GM21619 (cell line): ENCODE measurements around the gene MRPL4.

Source experiments
- ATAC-seq: cut with Tn5 transposase; IDR thresholded peaks from one replicate; pipeline ENCODE4 v1.9.1; 2021; ENCODE audit not compliant: unreplicated experiment

The MRPL4 gene

GRCh38 chr19:10288662-10289166, 36.7 kb downstream of the MRPL4 start:
- ATAC-seq: no peak

- no peak for ATAC-seq
These were observed 37.3 kb downstream of the MRPL4 start for GRCh38 chr19:10289167-10289835.

- no peak for ATAC-seq
These were observed 37.9 kb downstream of the MRPL4 start, which contains the start of gene ICAM5 for GRCh38 chr19:10289836-10290356. Gene ICAM5, plus strand, starts transcription at chr19:10289952. Its CDS starts 92 bp downstream, at chr19:10290044.

GRCh38 chr19:10290357-10290875, 38.4 kb downstream of the MRPL4 start:
- no peak for ATAC-seq

- no peak for ATAC-seq
These were observed 39.0 kb downstream of the MRPL4 start for GRCh38 chr19:10290876-10291553.

GRCh38 chr19:10291554-10292205, 39.7 kb downstream of the MRPL4 start:
- ATAC-seq: no peak

GRCh38 chr19:10292206-10292788, 40.3 kb downstream of the MRPL4 start:
- ATAC-seq: peak; percentile 36

- ATAC-seq: no peak
These were observed 41.0 kb downstream of the MRPL4 start for GRCh38 chr19:10292789-10293636.

- ATAC-seq: no peak
These were observed 41.8 kb downstream of the MRPL4 start for GRCh38 chr19:10293637-10294367.

- ATAC-seq: no peak
These were observed 42.3 kb downstream of the MRPL4 start for GRCh38 chr19:10294368-10294697.

GRCh38 chr19:10295305-10295846, 43.4 kb downstream of the MRPL4 start:
- no peak for ATAC-seq

GRCh38 chr19:10295847-10296591, 44.0 kb downstream of the MRPL4 start:
- ATAC-seq: no peak

GRCh38 chr19:10299545-10300458, 47.8 kb downstream of the MRPL4 start:
- ATAC-seq: no peak

GRCh38 chr19:10305139-10305806, 53.3 kb downstream of the MRPL4 start:
- ATAC-seq: no peak

GRCh38 chr19:10306327-10306726, 54.3 kb downstream of the MRPL4 start:
- no peak for ATAC-seq

- no peak for ATAC-seq
These were observed 57.4 kb downstream of the MRPL4 start, which contains the start of gene ZGLP1 for GRCh38 chr19:10309423-10309822. Gene ZGLP1, minus strand, starts transcription at chr19:10309815.
